ENCODE results near the gene TTLL6. TPM values are rescaled to one million over a fixed set of nuclear protein-coding genes. Genes with fewer than 3 reads are reported as not detected.

Gene TTLL6
- total RNA-seq, 1 experiment from 2014 or later, result 2.1 TPM

- no peak for DNase-seq (ENCODE audit: low read depth, low spot score)
- in situ Hi-C loops (cut with HindIII; ENCODE audit: low pct_unique_long_range_greater_than_20kb, low sequenced_read_pairs), result no loop called here
Observed at GRCh38 chr17:48779421-48779820, 37.6 kb downstream of the TTLL6 start.

- DNase-seq (ENCODE audit: low read depth, low spot score), result no peak
- in situ Hi-C loops (cut with HindIII; ENCODE audit: low pct_unique_long_range_greater_than_20kb, low sequenced_read_pairs), result no loop called here
Observed at GRCh38 chr17:48776602-48777001, 40.4 kb downstream of the TTLL6 start.

GRCh38 chr17:48773245-48773644, 43.8 kb downstream of the TTLL6 start:
- in situ Hi-C loops (cut with HindIII; ENCODE audit: low pct_unique_long_range_greater_than_20kb, low sequenced_read_pairs), result no loop called here
- no peak for DNase-seq (ENCODE audit: low read depth, low spot score)

GRCh38 chr17:48770954-48771353, 46.1 kb downstream of the TTLL6 start:
- in situ Hi-C loops (cut with HindIII; ENCODE audit: low pct_unique_long_range_greater_than_20kb, low sequenced_read_pairs), result no loop called here
- DNase-seq (ENCODE audit: low read depth, low spot score), result no peak

- in situ Hi-C loops (cut with HindIII; ENCODE audit: low pct_unique_long_range_greater_than_20kb, low sequenced_read_pairs), result no loop called here
- DNase-seq (ENCODE audit: low read depth, low spot score), result no peak
Observed at GRCh38 chr17:48769009-48769675, 47.9 kb downstream of the TTLL6 start.

GRCh38 chr17:48767263-48767774, 49.7 kb downstream of the TTLL6 start:
- in situ Hi-C loops (cut with HindIII; ENCODE audit: low pct_unique_long_range_greater_than_20kb, low sequenced_read_pairs), result no loop called here
- no peak for DNase-seq (ENCODE audit: low read depth, low spot score)

- in situ Hi-C loops (cut with HindIII; ENCODE audit: low pct_unique_long_range_greater_than_20kb, low sequenced_read_pairs), result no loop called here
- no peak for DNase-seq (ENCODE audit: low read depth, low spot score)
Observed at GRCh38 chr17:48761114-48761513, 55.9 kb downstream of the TTLL6 start.

GRCh38 chr17:48760411-48760810, 56.6 kb downstream of the TTLL6 start:
- in situ Hi-C loops (cut with HindIII; ENCODE audit: low pct_unique_long_range_greater_than_20kb, low sequenced_read_pairs), result no loop called here
- no peak for DNase-seq (ENCODE audit: low read depth, low spot score)

- in situ Hi-C loops (cut with HindIII; ENCODE audit: low pct_unique_long_range_greater_than_20kb, low sequenced_read_pairs), result no loop called here
- no peak for DNase-seq (ENCODE audit: low read depth, low spot score)
Observed at GRCh38 chr17:48759288-48759687, 57.7 kb downstream of the TTLL6 start.

- DNase-seq (ENCODE audit: low read depth, low spot score), result no peak
- in situ Hi-C loops (cut with HindIII; ENCODE audit: low pct_unique_long_range_greater_than_20kb, low sequenced_read_pairs), result no loop called here
Observed at GRCh38 chr17:48757524-48757961, 59.5 kb downstream of the TTLL6 start.

GRCh38 chr17:48756830-48757251, 60.2 kb downstream of the TTLL6 start:
- in situ Hi-C loops (cut with HindIII; ENCODE audit: low pct_unique_long_range_greater_than_20kb, low sequenced_read_pairs), result no loop called here

GRCh38 chr17:48755356-48755755, 61.7 kb downstream of the TTLL6 start:
- no peak for DNase-seq (ENCODE audit: low read depth, low spot score)
- in situ Hi-C loops (cut with HindIII; ENCODE audit: low pct_unique_long_range_greater_than_20kb, low sequenced_read_pairs), result no loop called here

More at GRCh38 chr17:48756830-48757251, 60.2 kb downstream of the TTLL6 start:
- DNase-seq (ENCODE audit: low read depth, low spot score), result no peak

GRCh38 chr17:48754500-48755261, 62.3 kb downstream of the TTLL6 start:
- DNase-seq (ENCODE audit: low read depth, low spot score), result no peak
- in situ Hi-C loops (cut with HindIII; ENCODE audit: low pct_unique_long_range_greater_than_20kb, low sequenced_read_pairs), result no loop called here

- in situ Hi-C loops (cut with HindIII; ENCODE audit: low pct_unique_long_range_greater_than_20kb, low sequenced_read_pairs), result no loop called here
- no peak for DNase-seq (ENCODE audit: low read depth, low spot score)
Observed at GRCh38 chr17:48753794-48754499, 63.1 kb downstream of the TTLL6 start.

GRCh38 chr17:48752399-48753288, 64.4 kb downstream of the TTLL6 start:
- DNase-seq (ENCODE audit: low read depth, low spot score), result no peak
- in situ Hi-C loops (cut with HindIII; ENCODE audit: low pct_unique_long_range_greater_than_20kb, low sequenced_read_pairs), result no loop called here

- in situ Hi-C loops (cut with HindIII; ENCODE audit: low pct_unique_long_range_greater_than_20kb, low sequenced_read_pairs), result no loop called here
- no peak for DNase-seq (ENCODE audit: low read depth, low spot score)
Observed at GRCh38 chr17:48751733-48752398, 65.2 kb downstream of the TTLL6 start.

GRCh38 chr17:48751172-48751571, 65.9 kb downstream of the TTLL6 start:
- in situ Hi-C loops (cut with HindIII; ENCODE audit: low pct_unique_long_range_greater_than_20kb, low sequenced_read_pairs), result no loop called here
- no peak for DNase-seq (ENCODE audit: low read depth, low spot score)
